CD4-positive, alpha-beta T cell treated with Interleukin-10 for 1 hour (primary cell): ENCODE results near the gene BRPF1.
"Not testable (repeated sequence)": the region's sequence is repeated elsewhere in the genome, so short reads cannot be mapped to it uniquely, and the experiment has no call there.

Experiments
- DNase-seq: peaks from one replicate; pipeline ENCODE4 v3.0.0-alpha.2; 2020

Gene BRPF1

GRCh38 chr3:9770276-9770812 is 38.8 kb downstream of the BRPF1 start:
- DNase-seq, result no peak

- DNase-seq, result not testable (repeated sequence)
These were observed 39.5 kb downstream of the BRPF1 start for GRCh38 chr3:9771007-9771406.

- no peak for DNase-seq
These were observed 45.6 kb downstream of the BRPF1 start for GRCh38 chr3:9776896-9777693.

- no peak for DNase-seq
These were observed 46.1 kb downstream of the BRPF1 start for GRCh38 chr3:9777694-9778021.

- no peak for DNase-seq
These were observed 46.9 kb downstream of the BRPF1 start for GRCh38 chr3:9778143-9779074.

GRCh38 chr3:9779075-9779593 is 47.6 kb downstream of the BRPF1 start:
- no peak for DNase-seq

- DNase-seq, result peak; percentile 53
These were observed 48.4 kb downstream of the BRPF1 start for GRCh38 chr3:9779721-9780457.

- DNase-seq, result no peak
These were observed 48.9 kb downstream of the BRPF1 start for GRCh38 chr3:9780458-9780812.

- DNase-seq, result no peak
These were observed 49.4 kb downstream of the BRPF1 start for GRCh38 chr3:9780910-9781309.

- DNase-seq, result no peak
These were observed 50.0 kb downstream of the BRPF1 start for GRCh38 chr3:9781551-9781950.

- no peak for DNase-seq
These were observed 50.6 kb downstream of the BRPF1 start for GRCh38 chr3:9781978-9782603.

GRCh38 chr3:9782770-9783169 is 51.2 kb downstream of the BRPF1 start:
- peak; percentile 30 for DNase-seq

GRCh38 chr3:9783954-9784353 is 52.4 kb downstream of the BRPF1 start:
- no peak for DNase-seq

GRCh38 chr3:9784965-9785364 is 53.4 kb downstream of the BRPF1 start:
- no peak for DNase-seq

GRCh38 chr3:9785602-9786001 is 54.1 kb downstream of the BRPF1 start:
- no peak for DNase-seq

- no peak for DNase-seq
These were observed 54.7 kb downstream of the BRPF1 start for GRCh38 chr3:9786209-9786739.

- DNase-seq, result peak; percentile 19
These were observed 55.5 kb downstream of the BRPF1 start for GRCh38 chr3:9786825-9787669.

- no peak for DNase-seq
These were observed 56.2 kb downstream of the BRPF1 start for GRCh38 chr3:9787714-9788113.

GRCh38 chr3:9791127-9791526 is 59.6 kb downstream of the BRPF1 start:
- DNase-seq, result no peak

- no peak for DNase-seq
These were observed 60.4 kb downstream of the BRPF1 start for GRCh38 chr3:9791790-9792404.
